ENCODE measurements around the gene LRCH4. TPM values are rescaled to one million over a fixed set of nuclear protein-coding genes. Genes with fewer than 3 reads are reported as not detected.
A peak's percentile ranks its signal among the peaks of the same experiment; 100 is the strongest.

LRCH4 gene
- total RNA-seq, 1 experiment from 2014 or later: 66.4 TPM

DNA sequence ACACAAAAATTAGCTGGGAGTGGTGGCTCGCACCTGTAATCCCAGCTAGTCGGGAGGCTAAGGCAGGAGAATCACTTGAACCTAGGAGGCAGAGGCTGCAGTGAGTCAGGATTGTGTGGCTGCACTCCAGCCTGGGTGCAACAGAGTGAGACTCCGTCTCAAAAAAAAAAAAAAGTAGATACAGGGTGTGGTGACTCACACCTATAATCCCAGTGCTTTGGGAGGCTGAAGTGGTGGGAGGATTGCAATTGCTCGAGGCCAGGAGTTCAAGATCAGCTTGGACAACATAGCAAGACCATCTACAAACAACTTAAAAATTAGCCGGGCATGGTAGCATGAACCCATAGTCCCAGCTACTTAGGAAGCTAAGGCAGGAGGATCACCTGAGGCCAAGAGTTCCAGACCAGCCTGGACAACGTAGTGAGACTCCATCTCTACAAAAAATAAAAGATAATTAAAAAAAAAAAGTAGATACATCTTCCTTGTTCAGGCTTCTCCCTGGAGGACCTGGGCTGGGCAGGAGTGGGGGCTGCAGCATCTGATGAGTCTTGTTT lies 28.5 kb upstream of the LRCH4 start:
- intact Hi-C loops (cut with micrococcal nuclease; ENCODE audit: unreplicated experiment): no loop called here
- ATAC-seq: no peak
- CTCF ChIA-PET: interaction anchor here (1.2 kb wide), 1 partner anchor 77 kb away, joined by 4 read pairs; no protein-coding TSS in a partner anchor

DNA sequence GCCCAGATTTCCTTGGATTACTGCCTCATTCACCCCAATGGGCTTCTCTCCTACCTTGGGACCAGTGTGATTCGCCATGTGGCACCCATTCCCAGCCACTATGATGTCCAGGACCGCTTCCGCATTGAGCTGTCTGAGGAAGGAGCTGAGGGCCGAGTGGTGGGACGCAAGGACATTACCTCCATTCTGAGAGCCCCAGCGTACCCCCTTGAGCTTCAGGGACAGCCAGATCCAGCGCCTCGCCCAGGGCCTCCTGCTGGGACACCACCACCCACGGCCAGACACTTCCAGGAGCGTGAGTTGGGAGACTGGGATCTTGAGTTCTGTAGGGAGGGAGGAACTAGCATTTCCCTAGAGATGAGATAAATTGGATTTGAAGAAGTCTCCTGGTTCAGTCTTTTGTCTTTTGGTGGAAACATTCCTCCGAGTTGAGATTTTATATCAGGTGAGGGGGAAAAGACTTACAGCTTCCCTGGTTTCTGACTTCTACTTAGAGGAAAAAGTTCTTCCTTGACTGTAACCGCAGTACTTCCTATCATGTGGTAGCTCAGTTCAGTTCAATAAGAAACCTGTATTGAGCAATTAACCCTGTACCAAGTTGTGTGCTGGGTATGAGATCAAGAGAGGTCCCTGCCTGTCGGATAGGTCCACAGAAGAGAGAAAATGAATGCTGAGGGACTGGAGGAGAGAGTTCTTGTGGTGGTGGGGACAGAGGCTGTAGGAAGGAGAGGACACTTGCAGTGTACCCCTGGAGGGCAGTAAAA lies 27.7 kb upstream of the LRCH4 start:
- Histone ChIP-seq H3K9me3 (ENCODE audit: control insufficient read depth, insufficient read depth, low read depth, low read length) (no peaks in the 10 kb centered on the region), H3K36me3 (ENCODE audit: control insufficient read depth, insufficient read depth, low read length) (no peaks in the 10 kb centered on the region), H3K4me3 (ENCODE audit: low read depth in 2 of 2, low read length in 2 of 2) (peak overlapping the region; percentile 80 to 82), H3K4me1 (ENCODE audit: control insufficient read depth, insufficient read depth, low read length) (peaks cover 5% of the 10 kb centered on the region), H3K27me3 (ENCODE audit: control insufficient read depth, insufficient read depth, low read length) (no peaks in the 10 kb centered on the region), H3K27ac (ENCODE audit: low read length) (no peak overlapping the region)
- CTCF ChIA-PET: interaction anchor here (1.2 to 1.5 kb wide), 2 partner anchors 19 to 78 kb away, joined by 4 to 6 read pairs; no protein-coding TSS in a partner anchor
- intact Hi-C loops (cut with micrococcal nuclease; ENCODE audit: unreplicated experiment) (no loop called here), in situ Hi-C loops (cut with HindIII; ENCODE audit: low pct_unique_long_range_greater_than_20kb, low sequenced_read_pairs) (no loop called here)
- no TSS peak for BruUV-seq (replicated peaks)
- no peak for TF ChIP-seq POLR2AphosphoS5 (IDR thresholded peaks at IDR 0.05; ENCODE audit: low read depth, low read length)
- TF ChIP-seq SIN3A (IDR thresholded peaks at IDR 0.05; ENCODE audit: borderline replicate concordance, insufficient read depth, low read depth, low read length): no peak
- no peak for TF ChIP-seq TCF7L2 (IDR thresholded peaks at IDR 0.05; ENCODE audit: low read depth, low read length)
- TF ChIP-seq, protein P1, sequence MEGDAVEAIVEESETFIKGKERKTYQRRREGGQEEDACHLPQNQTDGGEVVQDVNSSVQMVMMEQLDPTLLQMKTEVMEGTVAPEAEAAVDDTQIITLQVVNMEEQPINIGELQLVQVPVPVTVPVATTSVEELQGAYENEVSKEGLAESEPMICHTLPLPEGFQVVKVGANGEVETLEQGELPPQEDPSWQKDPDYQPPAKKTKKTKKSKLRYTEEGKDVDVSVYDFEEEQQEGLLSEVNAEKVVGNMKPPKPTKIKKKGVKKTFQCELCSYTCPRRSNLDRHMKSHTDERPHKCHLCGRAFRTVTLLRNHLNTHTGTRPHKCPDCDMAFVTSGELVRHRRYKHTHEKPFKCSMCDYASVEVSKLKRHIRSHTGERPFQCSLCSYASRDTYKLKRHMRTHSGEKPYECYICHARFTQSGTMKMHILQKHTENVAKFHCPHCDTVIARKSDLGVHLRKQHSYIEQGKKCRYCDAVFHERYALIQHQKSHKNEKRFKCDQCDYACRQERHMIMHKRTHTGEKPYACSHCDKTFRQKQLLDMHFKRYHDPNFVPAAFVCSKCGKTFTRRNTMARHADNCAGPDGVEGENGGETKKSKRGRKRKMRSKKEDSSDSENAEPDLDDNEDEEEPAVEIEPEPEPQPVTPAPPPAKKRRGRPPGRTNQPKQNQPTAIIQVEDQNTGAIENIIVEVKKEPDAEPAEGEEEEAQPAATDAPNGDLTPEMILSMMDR (IDR thresholded peaks at IDR 0.05): no peak
- TF ChIP-seq, protein P2, sequence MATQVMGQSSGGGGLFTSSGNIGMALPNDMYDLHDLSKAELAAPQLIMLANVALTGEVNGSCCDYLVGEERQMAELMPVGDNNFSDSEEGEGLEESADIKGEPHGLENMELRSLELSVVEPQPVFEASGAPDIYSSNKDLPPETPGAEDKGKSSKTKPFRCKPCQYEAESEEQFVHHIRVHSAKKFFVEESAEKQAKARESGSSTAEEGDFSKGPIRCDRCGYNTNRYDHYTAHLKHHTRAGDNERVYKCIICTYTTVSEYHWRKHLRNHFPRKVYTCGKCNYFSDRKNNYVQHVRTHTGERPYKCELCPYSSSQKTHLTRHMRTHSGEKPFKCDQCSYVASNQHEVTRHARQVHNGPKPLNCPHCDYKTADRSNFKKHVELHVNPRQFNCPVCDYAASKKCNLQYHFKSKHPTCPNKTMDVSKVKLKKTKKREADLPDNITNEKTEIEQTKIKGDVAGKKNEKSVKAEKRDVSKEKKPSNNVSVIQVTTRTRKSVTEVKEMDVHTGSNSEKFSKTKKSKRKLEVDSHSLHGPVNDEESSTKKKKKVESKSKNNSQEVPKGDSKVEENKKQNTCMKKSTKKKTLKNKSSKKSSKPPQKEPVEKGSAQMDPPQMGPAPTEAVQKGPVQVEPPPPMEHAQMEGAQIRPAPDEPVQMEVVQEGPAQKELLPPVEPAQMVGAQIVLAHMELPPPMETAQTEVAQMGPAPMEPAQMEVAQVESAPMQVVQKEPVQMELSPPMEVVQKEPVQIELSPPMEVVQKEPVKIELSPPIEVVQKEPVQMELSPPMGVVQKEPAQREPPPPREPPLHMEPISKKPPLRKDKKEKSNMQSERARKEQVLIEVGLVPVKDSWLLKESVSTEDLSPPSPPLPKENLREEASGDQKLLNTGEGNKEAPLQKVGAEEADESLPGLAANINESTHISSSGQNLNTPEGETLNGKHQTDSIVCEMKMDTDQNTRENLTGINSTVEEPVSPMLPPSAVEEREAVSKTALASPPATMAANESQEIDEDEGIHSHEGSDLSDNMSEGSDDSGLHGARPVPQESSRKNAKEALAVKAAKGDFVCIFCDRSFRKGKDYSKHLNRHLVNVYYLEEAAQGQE (IDR thresholded peaks at IDR 0.05; ENCODE audit: insufficient read depth in 1 of 2, low read depth in 2 of 2, low read length in 1 of 2): no peak
- no peak for DNase-seq (ENCODE audit: low read depth, low spot score)
- POLR2A ChIA-PET: interaction anchor here (0.5 kb wide), 1 partner anchor 1131 kb away, joined by 6 read pairs; no protein-coding TSS in a partner anchor
- no peak for ATAC-seq

More for the DNA sequence above, 28.5 kb upstream of the LRCH4 start:
- POLR2A ChIA-PET: no interaction called here
- BruUV-seq (replicated peaks): no TSS peak
- no peak for TF ChIP-seq POLR2AphosphoS5 (IDR thresholded peaks at IDR 0.05; ENCODE audit: low read depth, low read length)
- TF ChIP-seq, protein P2 (IDR thresholded peaks at IDR 0.05; ENCODE audit: insufficient read depth in 1 of 2, low read depth in 2 of 2, low read length in 1 of 2): no peak
- TF ChIP-seq, protein P1 (IDR thresholded peaks at IDR 0.05): no peak
- no peak for TF ChIP-seq SIN3A (IDR thresholded peaks at IDR 0.05; ENCODE audit: borderline replicate concordance, insufficient read depth, low read depth, low read length)
- no peak for TF ChIP-seq TCF7L2 (IDR thresholded peaks at IDR 0.05; ENCODE audit: low read depth, low read length)
- in situ Hi-C loops (cut with HindIII; ENCODE audit: low pct_unique_long_range_greater_than_20kb, low sequenced_read_pairs): no loop called here
- peaks cover 5% of the 10 kb centered on the region for H3K4me1 ChIP-seq (ENCODE audit: control insufficient read depth, insufficient read depth, low read length)
- no peaks in the 10 kb centered on the region for H3K36me3 ChIP-seq (ENCODE audit: control insufficient read depth, insufficient read depth, low read length)
- no peak overlapping the region for H3K4me3 ChIP-seq (ENCODE audit: low read depth in 2 of 2, low read length in 2 of 2)
- no peaks in the 10 kb centered on the region for H3K27me3 ChIP-seq (ENCODE audit: control insufficient read depth, insufficient read depth, low read length)
- no peak overlapping the region for H3K27ac ChIP-seq (ENCODE audit: low read length)
- no peak for DNase-seq (ENCODE audit: low read depth, low spot score)
- H3K9me3 ChIP-seq (ENCODE audit: control insufficient read depth, insufficient read depth, low read depth, low read length): no peaks in the 10 kb centered on the region
